ENCODE results near the gene DUSP14. TPM values are rescaled to one million over a fixed set of nuclear protein-coding genes. Genes with fewer than 3 reads are reported as not detected.

Gene DUSP14
- total RNA-seq, 1 donor from 2014 or later, result 12.0 TPM

GRCh38 chr17:37512442-37513068, 22.9 kb downstream of the DUSP14 start:
- intact Hi-C loops (cut with micrococcal nuclease), result no loop called here

- intact Hi-C loops (cut with micrococcal nuclease), result no loop called here
These were observed 24.0 kb downstream of the DUSP14 start for GRCh38 chr17:37513711-37514110.

DNA sequence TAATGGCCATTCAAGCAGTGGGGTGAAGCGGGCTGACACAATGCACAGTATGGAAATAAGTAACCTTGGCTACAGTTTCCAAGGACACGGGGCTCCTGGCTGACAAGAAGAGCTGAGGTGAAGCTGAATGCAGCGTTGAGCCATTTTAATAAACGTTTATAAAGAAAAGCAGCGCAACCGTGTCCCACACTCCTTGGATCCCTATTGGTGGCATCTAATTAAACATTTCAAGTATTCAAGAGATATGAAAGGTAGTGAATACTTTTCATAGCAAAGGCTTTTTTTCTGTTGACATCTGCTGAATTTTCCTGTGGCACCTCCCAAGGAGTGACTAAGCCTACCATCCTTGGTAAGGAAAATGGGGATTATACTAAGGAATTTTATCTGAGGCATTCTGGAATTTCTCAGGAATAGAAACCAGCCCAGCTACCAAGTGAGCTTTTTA, 26.5 kb downstream of the DUSP14 start:
- intact Hi-C loops (cut with micrococcal nuclease), result no loop called here

DNA sequence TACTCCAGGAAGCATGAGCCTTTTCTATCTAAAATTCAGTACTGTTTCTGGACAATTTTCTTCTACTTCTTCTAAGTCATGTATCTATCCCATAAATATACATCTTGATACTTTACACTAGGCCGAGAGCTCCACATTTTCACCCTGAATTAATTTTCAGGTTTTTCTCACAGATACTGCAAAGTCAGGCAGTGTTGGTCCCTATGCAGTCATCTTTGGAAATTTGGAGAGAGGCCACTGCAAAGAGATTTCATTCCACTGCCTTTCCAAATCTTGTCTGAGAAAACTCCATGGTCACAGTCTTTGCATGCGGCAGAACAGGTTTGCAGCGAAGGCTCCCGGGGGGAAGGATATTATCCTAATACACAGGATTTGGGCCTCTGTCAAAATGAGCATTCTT, 28.2 kb downstream of the DUSP14 start:
- intact Hi-C loops (cut with micrococcal nuclease), result no loop called here

- intact Hi-C loops (cut with micrococcal nuclease), result no loop called here
These were observed 29.1 kb downstream of the DUSP14 start for GRCh38 chr17:37518826-37519225.

DNA sequence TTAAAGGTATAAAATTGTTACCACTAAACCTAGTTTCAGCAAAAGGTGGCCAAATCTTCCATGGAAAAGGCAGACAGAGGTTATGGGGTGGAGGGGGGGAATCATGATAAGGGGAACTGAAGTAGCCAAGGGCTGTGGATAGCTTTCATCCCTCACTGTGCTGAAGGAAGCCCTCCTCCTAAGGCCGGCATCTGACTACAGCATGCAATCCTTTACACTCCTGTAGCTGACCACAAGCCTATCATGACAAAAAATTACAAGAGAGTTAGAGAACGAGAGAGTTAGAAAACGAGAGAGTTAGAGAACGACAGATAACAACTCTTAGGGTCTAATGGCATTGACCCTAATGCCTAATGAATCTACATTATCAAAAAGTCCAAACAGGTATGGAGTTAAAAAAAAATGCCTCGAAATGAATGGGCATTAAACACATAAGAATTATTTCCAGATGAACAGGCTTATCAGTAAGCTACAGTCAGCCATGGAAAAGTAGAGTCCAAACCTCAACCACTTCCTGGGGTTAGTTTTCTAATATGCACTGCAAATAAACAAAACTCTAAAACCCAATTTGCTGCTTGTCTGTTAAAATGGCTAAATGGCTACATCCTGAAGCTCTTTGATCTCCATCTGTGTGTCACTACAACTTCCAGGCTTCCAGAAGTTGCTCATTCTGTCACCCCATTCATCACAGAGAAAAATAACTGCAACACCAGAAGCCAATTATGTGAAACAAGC, 29.7 kb downstream of the DUSP14 start:
- intact Hi-C loops (cut with micrococcal nuclease), result no loop called here

DNA sequence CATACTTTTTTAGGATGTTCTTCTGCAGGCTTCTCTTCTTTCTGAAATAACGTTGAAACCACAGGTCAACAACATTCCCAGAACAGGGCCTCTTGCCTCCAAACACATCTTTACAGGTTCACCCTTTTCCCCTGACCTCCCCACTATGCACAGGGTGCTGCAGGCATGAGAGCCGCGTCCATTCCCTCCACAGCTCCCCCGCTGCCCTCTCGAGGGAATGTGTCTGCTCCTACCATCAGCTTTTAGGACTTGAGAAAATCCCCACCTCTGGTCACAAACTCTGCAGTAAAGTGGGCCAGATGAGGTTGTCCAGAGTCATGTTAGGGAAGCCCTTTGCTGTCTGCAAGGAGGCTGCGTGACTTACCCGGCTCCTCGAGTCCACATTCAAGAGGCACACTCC, 30.5 kb downstream of the DUSP14 start:
- intact Hi-C loops (cut with micrococcal nuclease), result loop anchor here (10.0 kb wide), 2 partner anchors 85 to 275 kb away; partner anchors contain the start of gene SYNRG

DNA sequence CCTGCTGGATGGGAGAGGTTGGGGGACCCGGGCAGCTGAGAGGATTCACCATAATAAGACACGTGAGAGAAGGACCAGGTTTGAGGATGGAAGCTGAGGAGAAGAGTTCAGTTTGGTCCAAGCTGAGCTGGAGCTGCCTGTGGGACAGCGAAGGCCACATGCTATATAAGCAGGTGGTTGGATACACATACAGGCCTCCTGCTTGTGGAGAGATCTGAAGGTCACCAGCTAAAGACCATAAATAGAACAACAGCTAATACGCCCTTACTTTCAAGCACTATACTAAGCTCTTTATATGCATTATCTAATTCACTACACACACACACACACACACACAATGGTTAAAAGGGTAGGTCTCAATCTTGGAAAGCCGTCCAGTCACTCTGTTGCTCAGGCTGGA, 32.1 kb downstream of the DUSP14 start:
- intact Hi-C loops (cut with micrococcal nuclease), result loop anchor here (10.0 kb wide), 2 partner anchors 83 to 273 kb away; partner anchors contain the start of gene SYNRG

GRCh38 chr17:37523715-37524219, 34.1 kb downstream of the DUSP14 start:
- intact Hi-C loops (cut with micrococcal nuclease), result loop anchor here (10.0 kb wide), 2 partner anchors 81 to 271 kb away; partner anchors contain the start of gene SYNRG

GRCh38 chr17:37527249-37527851, 37.7 kb downstream of the DUSP14 start:
- intact Hi-C loops (cut with micrococcal nuclease), result loop anchor here (10.0 kb wide), 2 partner anchors 77 to 267 kb away; partner anchors contain the start of gene SYNRG

DNA sequence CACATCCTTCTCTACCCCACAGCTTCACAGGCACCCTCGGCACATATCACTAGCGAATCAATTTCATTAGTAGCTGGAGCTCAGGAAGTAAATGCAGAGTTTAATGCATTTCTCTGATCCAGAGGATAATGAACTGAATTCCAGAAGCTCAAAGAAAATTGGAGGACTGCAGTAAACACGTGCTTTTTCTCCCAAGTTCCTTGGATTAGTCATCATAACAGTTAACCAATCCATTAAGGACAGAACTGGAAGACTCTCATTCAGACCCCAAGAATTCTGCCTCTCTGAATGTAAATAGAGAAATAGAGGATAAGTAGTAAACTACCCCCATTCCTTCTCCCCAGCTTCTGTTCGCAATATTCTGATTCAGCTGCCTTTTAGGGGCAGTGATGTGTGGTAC, 40.7 kb downstream of the DUSP14 start:
- intact Hi-C loops (cut with micrococcal nuclease), result no loop called here

DNA sequence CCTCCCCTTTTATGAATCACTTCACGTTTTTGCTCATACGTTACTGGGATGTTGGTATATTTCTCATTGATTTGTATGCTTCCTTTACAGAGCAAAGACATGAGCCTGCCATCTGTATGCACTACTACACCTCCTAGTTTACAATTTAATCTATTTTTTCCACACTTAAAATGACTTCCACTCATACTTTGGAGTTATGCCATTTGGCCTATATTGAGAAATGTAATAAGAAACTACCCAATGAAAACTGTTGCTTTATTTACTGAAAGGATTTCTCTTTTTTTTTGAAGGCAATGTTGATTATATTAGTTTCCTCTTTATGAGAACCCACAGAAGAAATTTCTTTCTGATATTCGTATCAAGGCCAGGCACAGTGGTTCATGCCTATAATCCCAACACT, 43.1 kb downstream of the DUSP14 start:
- intact Hi-C loops (cut with micrococcal nuclease), result no loop called here

DNA sequence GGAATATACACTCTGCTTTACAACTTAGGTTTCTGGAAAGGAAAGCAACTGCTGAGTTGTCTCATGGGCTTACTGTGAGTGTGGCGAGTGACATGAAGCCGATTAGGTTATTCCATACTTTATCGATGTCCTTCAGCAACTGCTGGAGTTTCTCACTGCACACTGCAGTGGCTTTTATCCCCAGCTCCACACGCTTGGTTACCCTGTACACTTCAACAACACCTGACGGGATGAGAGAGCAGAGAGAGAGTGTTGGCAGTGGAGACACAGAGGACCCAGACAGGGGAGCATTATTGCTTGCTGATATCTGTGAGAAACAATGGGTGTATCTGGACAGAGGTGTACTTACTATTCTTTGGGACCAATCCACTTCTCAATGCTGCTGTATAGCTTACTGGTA, 46.2 kb downstream of the DUSP14 start:
- intact Hi-C loops (cut with micrococcal nuclease), result no loop called here

GRCh38 chr17:37538981-37539659, 49.4 kb downstream of the DUSP14 start:
- intact Hi-C loops (cut with micrococcal nuclease), result no loop called here

DNA sequence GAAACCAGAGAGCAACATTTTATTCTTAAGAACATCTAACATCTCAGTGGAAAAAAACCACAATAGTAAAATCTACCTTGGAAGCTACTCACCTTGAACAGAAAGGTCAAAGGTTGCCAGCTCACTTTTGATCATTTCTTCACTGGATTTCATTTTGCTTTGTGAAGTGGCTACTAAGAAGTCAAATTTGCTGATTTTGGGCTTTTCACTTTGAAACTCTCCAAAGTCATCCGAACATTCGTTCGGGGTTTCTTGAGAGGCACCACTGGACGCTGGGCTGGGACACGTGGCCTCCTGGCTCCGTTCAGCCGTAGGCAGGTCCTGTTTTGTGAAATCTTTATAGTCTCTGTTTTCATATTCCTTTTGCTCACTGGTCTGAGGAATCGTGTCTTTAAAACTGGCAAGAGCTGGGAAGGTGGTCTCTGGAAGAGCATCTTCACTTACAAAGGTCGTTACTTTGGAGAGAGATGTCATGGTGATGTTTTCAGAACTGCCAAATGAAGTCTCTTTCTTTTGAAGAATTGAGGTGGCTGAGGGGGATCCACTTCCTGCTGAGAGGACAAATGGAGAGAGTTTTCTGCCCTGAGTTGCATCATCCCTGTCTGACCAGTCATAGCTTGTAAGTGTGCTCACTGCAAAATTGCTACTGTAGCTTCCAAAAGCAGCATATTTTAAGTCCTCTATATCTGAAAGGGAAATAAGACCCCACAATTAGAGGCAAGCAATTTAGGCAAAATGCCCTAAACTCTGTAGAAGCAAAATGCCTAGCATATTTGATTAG, 52.4 kb downstream of the DUSP14 start:
- intact Hi-C loops (cut with micrococcal nuclease), result no loop called here

GRCh38 chr17:37543637-37544052, 54.0 kb downstream of the DUSP14 start:
- intact Hi-C loops (cut with micrococcal nuclease), result no loop called here

DNA sequence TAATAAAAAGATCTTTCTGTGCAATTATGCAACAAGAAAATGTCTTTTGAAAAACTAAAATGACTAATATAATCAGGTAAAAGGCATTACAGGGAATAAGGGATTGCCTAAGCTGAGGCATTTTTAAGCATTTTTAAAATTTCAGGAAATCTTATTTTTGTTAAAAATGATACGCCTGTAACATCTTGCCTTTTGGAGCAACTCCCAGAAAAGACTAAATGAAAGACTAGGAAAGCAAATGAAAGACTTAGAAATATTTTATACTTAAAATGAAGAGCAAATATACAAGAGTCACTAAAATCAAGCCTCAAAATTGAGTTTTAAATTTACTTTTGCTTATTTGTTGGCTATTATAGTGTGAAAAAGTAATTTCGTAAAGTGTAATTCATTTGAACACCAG, 55.8 kb downstream of the DUSP14 start:
- intact Hi-C loops (cut with micrococcal nuclease), result no loop called here

- intact Hi-C loops (cut with micrococcal nuclease), result no loop called here
These were observed 56.6 kb downstream of the DUSP14 start for GRCh38 chr17:37546302-37546701.

- intact Hi-C loops (cut with micrococcal nuclease), result no loop called here
These were observed 58.3 kb downstream of the DUSP14 start for GRCh38 chr17:37547986-37548385.

DNA sequence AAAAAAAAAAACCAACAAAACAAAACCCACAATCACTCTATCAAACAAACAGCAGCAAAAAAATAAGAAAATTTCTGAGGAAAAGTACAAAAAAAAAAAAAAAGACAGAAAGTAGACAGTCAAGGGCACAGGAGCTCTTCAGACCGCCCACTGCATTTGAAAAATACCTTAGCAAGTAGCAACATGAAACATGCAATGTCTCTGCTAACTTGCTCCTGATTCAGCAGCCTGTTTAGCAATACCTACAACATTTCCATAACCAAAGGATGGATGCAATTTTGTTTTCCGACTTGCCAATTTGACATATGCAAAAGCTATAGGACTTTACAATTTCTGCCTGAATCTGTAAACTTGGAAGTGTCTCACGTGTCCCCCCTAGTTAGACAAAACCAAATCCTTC, 62.1 kb downstream of the DUSP14 start:
- intact Hi-C loops (cut with micrococcal nuclease), result no loop called here
